Endothelial cell (in vitro differentiated cells): ENCODE results near the gene SDCBP2. TPM values are rescaled to one million over a fixed set of nuclear protein-coding genes. Genes with fewer than 3 reads are reported as not detected.

Source experiments
- DNase-seq: peaks from one replicate; pipeline ENCODE4 v3.0.0; 2021; ENCODE audit warnings: low spot score
- H3K27ac Mint-ChIP-seq: one replicate; pipeline ENCODE4 v1.8.0; 2021; ENCODE audit warnings: mixed read lengths, inconsistent platforms; ENCODE audit not compliant: unreplicated experiment
- H3K27me3 Mint-ChIP-seq: one replicate; pipeline ENCODE4 v1.8.0; 2021; ENCODE audit warnings: mild to moderate bottlenecking, moderate library complexity, mixed read lengths, inconsistent platforms; ENCODE audit not compliant: unreplicated experiment
- H3K36me3 Mint-ChIP-seq: one replicate; pipeline ENCODE4 v1.8.0; 2021; ENCODE audit warnings: mild to moderate bottlenecking, low read depth, mixed read lengths, inconsistent platforms; ENCODE audit not compliant: unreplicated experiment
- H3K4me1 Mint-ChIP-seq: one replicate; pipeline ENCODE4 v1.8.0; 2021; ENCODE audit warnings: mild to moderate bottlenecking, mixed read lengths, inconsistent platforms; ENCODE audit not compliant: unreplicated experiment
- H3K4me3 Mint-ChIP-seq: one replicate; pipeline ENCODE4 v1.8.0; 2021; ENCODE audit warnings: mild to moderate bottlenecking, mixed read lengths, inconsistent platforms; ENCODE audit not compliant: unreplicated experiment
- H3K9me3 Mint-ChIP-seq: one replicate; pipeline ENCODE4 v1.8.0; 2021; ENCODE audit warnings: mixed read lengths, inconsistent platforms; ENCODE audit not compliant: unreplicated experiment
- CTCF ChIP-seq: fragments of 200-600 bp; sonication (generic); IDR thresholded peaks from one replicate; pipeline ENCODE4 v1.5.0; 2021; ENCODE audit warnings: antibody characterized with exemption; ENCODE audit not compliant: unreplicated experiment
- total RNA-seq: library from RNA; stranded (reverse); fragmentation: NEBNext Ultra II Directional; extraction: Animal tissue kit (Norgen Biotek cat#: 25700); gene quantifications from one replicate; pipeline ENCODE4 v1.2.1, GENCODE V29; 2021; ENCODE audit not compliant: unreplicated experiment

Gene SDCBP2
- total RNA-seq, 1 donor from 2014 or later = 10.1 TPM

DNA sequence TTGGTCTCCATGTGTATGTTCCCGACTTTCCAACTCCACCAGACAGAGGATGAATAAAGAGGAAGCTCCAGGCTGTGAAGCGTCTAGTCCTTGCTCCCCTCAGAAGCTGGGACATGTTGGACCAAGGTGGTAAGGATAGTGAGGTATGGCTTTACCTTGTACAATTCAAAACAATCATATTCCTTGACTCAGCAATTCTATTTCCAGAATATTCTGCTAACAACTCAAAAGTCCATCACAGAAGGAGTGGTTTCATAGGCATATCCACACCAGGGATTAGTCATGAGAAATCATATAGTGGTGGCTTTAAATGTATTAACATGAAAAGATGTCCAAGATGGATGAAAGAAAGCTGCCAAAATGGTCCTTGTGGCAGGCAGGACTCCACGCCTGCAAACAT, 44.1 kb upstream of the SDCBP2 start:
- Mint-ChIP-seq H3K4me1 (peaks cover 78% of the 10 kb centered on the region), H3K36me3 (peaks cover 55% of the 10 kb centered on the region), H3K27ac (peak overlapping the region; percentile 98), H3K9me3 (no peaks in the 10 kb centered on the region), H3K27me3 (peaks cover 7% of the 10 kb centered on the region), H3K4me3 (no peak overlapping the region)
- no peak for TF ChIP-seq CTCF
- no peak for DNase-seq

- peaks cover 64% of the 10 kb centered on the region for H3K36me3 Mint-ChIP-seq
- no peak for TF ChIP-seq CTCF
- peak overlapping the region; percentile 51 for H3K4me3 Mint-ChIP-seq
- H3K27ac Mint-ChIP-seq = peak overlapping the region; percentile 44
- H3K4me1 Mint-ChIP-seq = peaks cover 70% of the 10 kb centered on the region
- peaks cover 5% of the 10 kb centered on the region for H3K27me3 Mint-ChIP-seq
- H3K9me3 Mint-ChIP-seq = no peaks in the 10 kb centered on the region
- no peak for DNase-seq
These were observed 43.0 kb upstream of the SDCBP2 start for GRCh38 chr20:1371830-1372539.

DNA sequence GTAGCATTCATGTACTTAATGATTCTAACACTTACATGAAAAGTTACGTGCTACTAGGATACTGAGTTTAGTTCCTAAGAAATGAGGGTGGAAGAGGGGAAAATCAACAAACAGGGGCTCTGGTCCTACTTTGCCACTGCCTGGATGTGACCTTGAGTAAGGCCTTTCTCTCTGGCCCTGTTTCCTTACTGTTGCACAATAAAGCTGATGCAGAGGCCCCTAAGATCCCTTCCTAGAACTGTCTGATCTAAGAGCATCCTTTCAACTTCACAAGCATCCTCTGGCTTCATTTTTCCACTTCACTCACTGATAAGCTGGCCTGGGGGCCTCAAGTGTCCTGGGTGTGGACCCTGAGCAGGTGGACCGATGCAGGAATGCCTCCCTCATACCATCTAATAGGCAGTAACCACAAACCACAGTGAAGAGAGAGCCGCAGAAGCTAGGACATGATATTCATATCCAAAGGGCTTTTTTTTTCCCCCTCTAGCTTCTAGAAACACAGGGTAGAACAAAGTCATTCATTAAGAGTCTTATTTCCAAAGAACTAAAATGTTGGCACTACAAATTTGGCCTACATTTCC, 42.4 kb upstream of the SDCBP2 start:
- H3K27ac Mint-ChIP-seq = peak overlapping the region; percentile 75
- H3K4me1 Mint-ChIP-seq = peaks cover 64% of the 10 kb centered on the region
- H3K4me3 Mint-ChIP-seq = peak overlapping the region; percentile 67
- DNase-seq = no peak
- H3K36me3 Mint-ChIP-seq = peaks cover 69% of the 10 kb centered on the region
- H3K9me3 Mint-ChIP-seq = no peaks in the 10 kb centered on the region
- no peak for TF ChIP-seq CTCF
- H3K27me3 Mint-ChIP-seq = peaks cover 5% of the 10 kb centered on the region

- H3K9me3 Mint-ChIP-seq = no peaks in the 10 kb centered on the region
- peaks cover 65% of the 10 kb centered on the region for H3K36me3 Mint-ChIP-seq
- H3K4me3 Mint-ChIP-seq = no peak overlapping the region
- TF ChIP-seq CTCF = no peak
- H3K27me3 Mint-ChIP-seq = peaks cover 2% of the 10 kb centered on the region
- no peak for DNase-seq
- H3K4me1 Mint-ChIP-seq = peaks cover 58% of the 10 kb centered on the region
- peak overlapping the region; percentile 36 for H3K27ac Mint-ChIP-seq
These were observed 41.7 kb upstream of the SDCBP2 start for GRCh38 chr20:1370548-1371110.

GRCh38 chr20:1369970-1370369, 41.0 kb upstream of the SDCBP2 start:
- no peaks in the 10 kb centered on the region for H3K9me3 Mint-ChIP-seq
- TF ChIP-seq CTCF = no peak
- DNase-seq = no peak
- peaks cover 2% of the 10 kb centered on the region for H3K27me3 Mint-ChIP-seq
- H3K4me3 Mint-ChIP-seq = peak overlapping the region; percentile 21
- H3K27ac Mint-ChIP-seq = peak overlapping the region; percentile 50
- peaks cover 55% of the 10 kb centered on the region for H3K4me1 Mint-ChIP-seq
- peaks cover 62% of the 10 kb centered on the region for H3K36me3 Mint-ChIP-seq
